SK-N-SH treated with all-trans-retinoic acid at 6 μM for 48 hours (cell line): ENCODE measurements around the gene RNF144A.

Experiments
- ARNTL ChIP-seq: fragments of 450-650 bp; formaldehyde crosslinking; IDR thresholded peaks from 2 replicates; pipeline ENCODE4 v1.5.0; 2020; ENCODE audit warnings: low read depth, mild to moderate bottlenecking, moderate library complexity, borderline replicate concordance
- CREB5 ChIP-seq: fragments of 250-450 bp; sonication (Bioruptor Pico); IDR thresholded peaks from 2 replicates; pipeline ENCODE4 v1.5.1; 2020; ENCODE audit warnings: low read depth, mild to moderate bottlenecking, moderate library complexity
- PATZ1 ChIP-seq: fragments of 250-450 bp; sonication (Bioruptor Pico); IDR thresholded peaks from 2 replicates; pipeline ENCODE4 v1.8.0; 2020; ENCODE audit warnings: mild to moderate bottlenecking, moderate library complexity, borderline replicate concordance
- RARB ChIP-seq: fragments of 250-450 bp; sonication (Bioruptor Pico); IDR thresholded peaks from 2 replicates; pipeline ENCODE4 v1.8.0; 2021; ENCODE audit warnings: mild to moderate bottlenecking, moderate library complexity
- TSHZ2 ChIP-seq: fragments of 250-450 bp; sonication (Bioruptor Pico); IDR thresholded peaks from 2 replicates; pipeline ENCODE4 v1.5.0; 2020; ENCODE audit warnings: mild to moderate bottlenecking, moderate library complexity
- ZFP3 ChIP-seq: fragments of 250-450 bp; sonication (Bioruptor Pico); IDR thresholded peaks from 2 replicates; pipeline ENCODE4 v1.5.0; 2020; ENCODE audit warnings: mild to moderate bottlenecking, moderate library complexity
- ZFP30 ChIP-seq: fragments of 450-650 bp; formaldehyde crosslinking; IDR thresholded peaks from 2 replicates; pipeline ENCODE4 v1.5.0; 2022; ENCODE audit warnings: mild to moderate bottlenecking, moderate library complexity
- ZNF565 ChIP-seq: fragments of 450-650 bp; formaldehyde crosslinking; conservative IDR thresholded peaks from 2 replicates; pipeline ENCODE4 v1.5.0; 2020; ENCODE audit warnings: low read depth, mild to moderate bottlenecking, moderate library complexity
- ZNF8 ChIP-seq: fragments of 450-650 bp; formaldehyde crosslinking; IDR thresholded peaks from 2 replicates; pipeline ENCODE4 v1.5.0; 2020; ENCODE audit warnings: mild to moderate bottlenecking, moderate library complexity

GRCh38 chr2:7022492-7023385, 105.5 kb downstream of the RNF144A start:
- TF ChIP-seq PATZ1 (CRISPR knock-in tag) (no peak), ZFP3 (CRISPR knock-in tag) (no peak), CREB5 (CRISPR knock-in tag) (no peak), RARB (no peak), ZNF8 (CRISPR knock-in tag) (no peak), TSHZ2 (CRISPR knock-in tag) (no peak), ARNTL (CRISPR knock-in tag) (no peak), ZFP30 (no peak), ZNF565 (CRISPR knock-in tag) (no peak)
